Peyer's patch (tissue), 4 donors: Measurements from ENCODE around the gene TGM5.

Source experiments
- POLR2A ChIP-seq, 2 donors: fragments of 450-650 bp; IDR thresholded peaks; one replicate each; pipeline ENCODE4 v1.5.1; 2017; ENCODE audit warnings: antibody characterized with exemption in 2 of 2, mild to moderate bottlenecking in 2 of 2, moderate library complexity in 2 of 2
- TF ChIP-seq, protein P1 (sequence below), 6 experiments: fragments of 450-650 bp in 4 of 6; fragments of 200-600 bp in 2 of 6; sonication (generic) in 1 of 6; IDR thresholded peaks; one replicate each; pipeline ENCODE4 v1.5.1; 2017 to 2019; ENCODE audit warnings: antibody characterized with exemption in 6 of 6, mild to moderate bottlenecking in 3 of 6, moderate library complexity in 1 of 6

- TF ChIP-seq, protein P1, sequence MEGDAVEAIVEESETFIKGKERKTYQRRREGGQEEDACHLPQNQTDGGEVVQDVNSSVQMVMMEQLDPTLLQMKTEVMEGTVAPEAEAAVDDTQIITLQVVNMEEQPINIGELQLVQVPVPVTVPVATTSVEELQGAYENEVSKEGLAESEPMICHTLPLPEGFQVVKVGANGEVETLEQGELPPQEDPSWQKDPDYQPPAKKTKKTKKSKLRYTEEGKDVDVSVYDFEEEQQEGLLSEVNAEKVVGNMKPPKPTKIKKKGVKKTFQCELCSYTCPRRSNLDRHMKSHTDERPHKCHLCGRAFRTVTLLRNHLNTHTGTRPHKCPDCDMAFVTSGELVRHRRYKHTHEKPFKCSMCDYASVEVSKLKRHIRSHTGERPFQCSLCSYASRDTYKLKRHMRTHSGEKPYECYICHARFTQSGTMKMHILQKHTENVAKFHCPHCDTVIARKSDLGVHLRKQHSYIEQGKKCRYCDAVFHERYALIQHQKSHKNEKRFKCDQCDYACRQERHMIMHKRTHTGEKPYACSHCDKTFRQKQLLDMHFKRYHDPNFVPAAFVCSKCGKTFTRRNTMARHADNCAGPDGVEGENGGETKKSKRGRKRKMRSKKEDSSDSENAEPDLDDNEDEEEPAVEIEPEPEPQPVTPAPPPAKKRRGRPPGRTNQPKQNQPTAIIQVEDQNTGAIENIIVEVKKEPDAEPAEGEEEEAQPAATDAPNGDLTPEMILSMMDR (IDR thresholded peaks at IDR 0.05): no peak
- TF ChIP-seq POLR2A (IDR thresholded peaks at IDR 0.05): no peak
Observed at GRCh38 chr15:43212951-43213350, 53.8 kb downstream of the TGM5 start.
